Activated CD4-positive, alpha-beta T cell treated with anti-CD3 and anti-CD28 coated beads for 24 hours (primary cell): Measurements from ENCODE around the gene MAPK12.

ENCODE experiments used
- DNase-seq, 2 donors: peaks; one replicate each; pipeline ENCODE4 v3.0.0-alpha.2; 2020; ENCODE audit warnings: low read depth in 2 of 2

MAPK12 gene

GRCh38 chr22:50267591-50268390 lies 6.3 kb upstream of the MAPK12 start:
- DNase-seq: peak in 1 of 2 donors; percentile 29

GRCh38 chr22:50266994-50267393 lies 5.5 kb upstream of the MAPK12 start:
- DNase-seq: no peak

GRCh38 chr22:50264946-50265669 lies 3.6 kb upstream of the MAPK12 start:
- no peak for DNase-seq

- DNase-seq: no peak
Measured at GRCh38 chr22:50264104-50264745, 2.7 kb upstream of the MAPK12 start.

- no peak for DNase-seq
Measured at GRCh38 chr22:50262973-50263617, 1.6 kb upstream of the MAPK12 start.

- no peak for DNase-seq
Measured at GRCh38 chr22:50262460-50262911, 1.0 kb upstream of the MAPK12 start.

- DNase-seq: no peak
Measured at GRCh38 chr22:50260801-50261614, 475 bp downstream of the MAPK12 start.

GRCh38 chr22:50260434-50260800 lies 1.1 kb downstream of the MAPK12 start:
- DNase-seq: no peak

GRCh38 chr22:50259302-50259701 lies 2.2 kb downstream of the MAPK12 start:
- DNase-seq: no peak

- DNase-seq: no peak
Measured at GRCh38 chr22:50258361-50259292, 2.9 kb downstream of the MAPK12 start.

- DNase-seq: no peak
Measured at GRCh38 chr22:50257451-50258360, 3.8 kb downstream of the MAPK12 start.

- no peak for DNase-seq
Measured at GRCh38 chr22:50257041-50257440, 4.4 kb downstream of the MAPK12 start.

- no peak for DNase-seq
Measured at GRCh38 chr22:50256258-50256862, 5.1 kb downstream of the MAPK12 start.

- no peak for DNase-seq
Measured at GRCh38 chr22:50255607-50256006, 5.9 kb downstream of the MAPK12 start.

- no peak for DNase-seq
Measured at GRCh38 chr22:50255099-50255498, 6.4 kb downstream of the MAPK12 start.

- no peak for DNase-seq
Measured at GRCh38 chr22:50253941-50254340, 7.5 kb downstream of the MAPK12 start.

- no peak for DNase-seq
Measured at GRCh38 chr22:50253046-50253915, 8.2 kb downstream of the MAPK12 start.
